ENCODE data around the gene DOCK1. TPM values are rescaled to one million over a fixed set of nuclear protein-coding genes. Genes with fewer than 3 reads are reported as not detected.

DOCK1 gene
- total RNA-seq, 1 experiment from 2014 or later = 82.2 TPM

GRCh38 chr10:127034790-127035189 lies 129.6 kb downstream of the DOCK1 start:
- H3K36me3 ChIP-seq (ENCODE audit: control insufficient read depth, insufficient read depth, low read length) = peaks cover 6% of the 10 kb centered on the region
- no peaks in the 10 kb centered on the region for H3K9me3 Mint-ChIP-seq (ENCODE audit: unreplicated experiment)
- TF ChIP-seq, protein P1, sequence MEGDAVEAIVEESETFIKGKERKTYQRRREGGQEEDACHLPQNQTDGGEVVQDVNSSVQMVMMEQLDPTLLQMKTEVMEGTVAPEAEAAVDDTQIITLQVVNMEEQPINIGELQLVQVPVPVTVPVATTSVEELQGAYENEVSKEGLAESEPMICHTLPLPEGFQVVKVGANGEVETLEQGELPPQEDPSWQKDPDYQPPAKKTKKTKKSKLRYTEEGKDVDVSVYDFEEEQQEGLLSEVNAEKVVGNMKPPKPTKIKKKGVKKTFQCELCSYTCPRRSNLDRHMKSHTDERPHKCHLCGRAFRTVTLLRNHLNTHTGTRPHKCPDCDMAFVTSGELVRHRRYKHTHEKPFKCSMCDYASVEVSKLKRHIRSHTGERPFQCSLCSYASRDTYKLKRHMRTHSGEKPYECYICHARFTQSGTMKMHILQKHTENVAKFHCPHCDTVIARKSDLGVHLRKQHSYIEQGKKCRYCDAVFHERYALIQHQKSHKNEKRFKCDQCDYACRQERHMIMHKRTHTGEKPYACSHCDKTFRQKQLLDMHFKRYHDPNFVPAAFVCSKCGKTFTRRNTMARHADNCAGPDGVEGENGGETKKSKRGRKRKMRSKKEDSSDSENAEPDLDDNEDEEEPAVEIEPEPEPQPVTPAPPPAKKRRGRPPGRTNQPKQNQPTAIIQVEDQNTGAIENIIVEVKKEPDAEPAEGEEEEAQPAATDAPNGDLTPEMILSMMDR (IDR thresholded peaks at IDR 0.05; ENCODE audit: insufficient read depth in 1 of 2, low read depth in 1 of 2, low read length in 1 of 2, severe bottlenecking in 1 of 2, unreplicated experiment in 1 of 2) = no peak
- H3K4me1 ChIP-seq = no peaks in the 10 kb centered on the region
- ChIA-PET POLR2A (no interaction called here), CTCF (no interaction called here)
- H3K27ac Mint-ChIP-seq (ENCODE audit: unreplicated experiment) = no peak overlapping the region
- H3K9me3 ChIP-seq = no peaks in the 10 kb centered on the region
- H3K4me3 ChIP-seq (ENCODE audit: low read depth, low read length) = no peak overlapping the region
- BruUV-seq (replicated peaks) = no TSS peak
- peaks cover 65% of the 10 kb centered on the region for H3K36me3 Mint-ChIP-seq (ENCODE audit: insufficient read depth, unreplicated experiment)
- no peaks in the 10 kb centered on the region for H3K27me3 Mint-ChIP-seq (ENCODE audit: insufficient read depth, unreplicated experiment)
- H3K4me3 Mint-ChIP-seq (ENCODE audit: unreplicated experiment) = no peak overlapping the region
- H3K27me3 ChIP-seq (replicated peaks; ENCODE audit: control insufficient read depth, insufficient read depth, low read length) = no peaks in the 10 kb centered on the region
- intact Hi-C loops (cut with micrococcal nuclease; ENCODE audit: unreplicated experiment) = no loop called here
- no peaks in the 10 kb centered on the region for H3K4me1 Mint-ChIP-seq (ENCODE audit: low read depth, unreplicated experiment)
- no peak for DNase-seq

DNA sequence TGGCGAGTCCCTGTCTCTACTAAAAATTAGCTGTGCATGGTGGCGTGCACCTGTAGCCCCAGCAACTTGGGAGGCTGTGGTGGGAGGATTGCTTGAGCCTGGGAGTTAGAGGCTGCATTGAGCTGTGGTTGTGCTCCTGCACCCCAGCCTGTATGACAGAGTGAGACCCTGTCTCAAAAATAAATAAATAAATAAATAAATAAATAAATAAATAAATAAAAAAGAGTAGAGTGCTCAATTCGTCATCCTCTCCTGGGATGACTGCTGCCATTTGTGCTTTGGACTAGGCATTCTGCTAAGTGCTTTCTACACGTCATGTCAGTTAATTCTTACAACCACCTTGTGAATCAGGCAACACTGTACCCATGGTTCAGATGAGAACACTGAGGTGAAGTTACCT lies 130.6 kb downstream of the DOCK1 start:
- H3K36me3 ChIP-seq (ENCODE audit: control insufficient read depth, insufficient read depth, low read length) = peaks cover 6% of the 10 kb centered on the region
- DNase-seq = no peak
- H3K9me3 Mint-ChIP-seq (ENCODE audit: unreplicated experiment) = no peaks in the 10 kb centered on the region
- no peak overlapping the region for H3K27ac Mint-ChIP-seq (ENCODE audit: unreplicated experiment)
- H3K27me3 ChIP-seq (replicated peaks; ENCODE audit: control insufficient read depth, insufficient read depth, low read length) = no peaks in the 10 kb centered on the region
- H3K4me1 Mint-ChIP-seq (ENCODE audit: low read depth, unreplicated experiment) = no peaks in the 10 kb centered on the region
- BruUV-seq (replicated peaks) = no TSS peak
- TF ChIP-seq, protein P1 (IDR thresholded peaks at IDR 0.05; ENCODE audit: insufficient read depth in 1 of 2, low read depth in 1 of 2, low read length in 1 of 2, severe bottlenecking in 1 of 2, unreplicated experiment in 1 of 2) = no peak
- ChIA-PET POLR2A (no interaction called here), CTCF (no interaction called here)
- H3K4me3 Mint-ChIP-seq (ENCODE audit: unreplicated experiment) = no peak overlapping the region
- intact Hi-C loops (cut with micrococcal nuclease; ENCODE audit: unreplicated experiment) = no loop called here
- peaks cover 59% of the 10 kb centered on the region for H3K36me3 Mint-ChIP-seq (ENCODE audit: insufficient read depth, unreplicated experiment)
- H3K27me3 Mint-ChIP-seq (ENCODE audit: insufficient read depth, unreplicated experiment) = no peaks in the 10 kb centered on the region
- no peaks in the 10 kb centered on the region for H3K9me3 ChIP-seq
- no peaks in the 10 kb centered on the region for H3K4me1 ChIP-seq
- H3K4me3 ChIP-seq (ENCODE audit: low read depth, low read length) = no peak overlapping the region

- Mint-ChIP-seq H3K9me3 (ENCODE audit: unreplicated experiment) (no peaks in the 10 kb centered on the region), H3K4me3 (ENCODE audit: unreplicated experiment) (no peak overlapping the region), H3K27ac (ENCODE audit: unreplicated experiment) (no peak overlapping the region), H3K36me3 (ENCODE audit: insufficient read depth, unreplicated experiment) (peaks cover 68% of the 10 kb centered on the region), H3K4me1 (ENCODE audit: low read depth, unreplicated experiment) (no peaks in the 10 kb centered on the region), H3K27me3 (ENCODE audit: insufficient read depth, unreplicated experiment) (no peaks in the 10 kb centered on the region)
- DNase-seq = no peak
- CTCF ChIA-PET = no interaction called here
- no peak overlapping the region for H3K4me3 ChIP-seq (ENCODE audit: low read depth, low read length)
- H3K4me1 ChIP-seq = no peaks in the 10 kb centered on the region
- H3K36me3 ChIP-seq (ENCODE audit: control insufficient read depth, insufficient read depth, low read length) = peaks cover 5% of the 10 kb centered on the region
- no peaks in the 10 kb centered on the region for H3K9me3 ChIP-seq
- no TSS peak for BruUV-seq (replicated peaks)
- no peaks in the 10 kb centered on the region for H3K27me3 ChIP-seq (replicated peaks; ENCODE audit: control insufficient read depth, insufficient read depth, low read length)
- POLR2A ChIA-PET = no interaction called here
- intact Hi-C loops (cut with micrococcal nuclease; ENCODE audit: unreplicated experiment) = no loop called here
- TF ChIP-seq, protein P1 (IDR thresholded peaks at IDR 0.05; ENCODE audit: insufficient read depth in 1 of 2, low read depth in 1 of 2, low read length in 1 of 2, severe bottlenecking in 1 of 2, unreplicated experiment in 1 of 2) = no peak
Observed at GRCh38 chr10:127036987-127037386, 131.8 kb downstream of the DOCK1 start.
